Liver (tissue), 9 donors: Measurements from ENCODE around the gene USP2. TPM values are rescaled to one million over a fixed set of nuclear protein-coding genes. Genes with fewer than 3 reads are reported as not detected.

Experiments used
- DNase-seq: peaks from one replicate; pipeline ENCODE4 v3.0.0-alpha.2; 2017; ENCODE audit warnings: low spot score
- H3K27ac ChIP-seq, 2 donors: one replicate each; pipeline ENCODE4 v1.7.0; 2013; ENCODE audit warnings: inconsistent platforms in 2 of 2, low read length in 2 of 2, control low read depth in 1 of 2, low read depth in 1 of 2, mild to moderate bottlenecking in 1 of 2
- H3K27me3 ChIP-seq, 4 donors: one replicate each; pipeline versions ENCODE4 v1.6.1 to v1.7.0; 2013; ENCODE audit warnings: low read length in 3 of 4, inconsistent platforms in 1 of 4, mild to moderate bottlenecking in 1 of 4, moderate library complexity in 1 of 4; ENCODE audit not compliant: control insufficient read depth in 4 of 4, insufficient read depth in 4 of 4
- H3K36me3 ChIP-seq, 4 donors: one replicate each; pipeline versions ENCODE4 v1.6.1 to v1.7.0; 2013; ENCODE audit warnings: low read length in 3 of 4, mild to moderate bottlenecking in 3 of 4, low read depth in 1 of 4, moderate library complexity in 1 of 4; ENCODE audit not compliant: control insufficient read depth in 4 of 4, insufficient read depth in 3 of 4
- H3K4me1 ChIP-seq, 4 donors: one replicate each; pipeline versions ENCODE4 v1.6.1 to v1.7.0; 2013; ENCODE audit warnings: low read length in 3 of 4, mild to moderate bottlenecking in 3 of 4, moderate library complexity in 1 of 4; ENCODE audit not compliant: control insufficient read depth in 4 of 4, insufficient read depth in 4 of 4
- H3K4me3 ChIP-seq, 3 donors: one replicate each; pipeline versions ENCODE4 v1.6.1 to v1.7.0; 2013; ENCODE audit warnings: low read length in 3 of 3, control low read depth in 1 of 3, low read depth in 1 of 3, mild to moderate bottlenecking in 1 of 3
- H3K9ac ChIP-seq, 2 donors: one replicate each; pipeline ENCODE4 v1.7.0; 2013; ENCODE audit warnings: low read length in 2 of 2, mild to moderate bottlenecking in 2 of 2, moderate library complexity in 2 of 2, control low read depth in 1 of 2, low read depth in 1 of 2
- H3K9me3 ChIP-seq, 4 donors: one replicate each; pipeline versions ENCODE4 v1.6.1 to v1.7.0; 2013; ENCODE audit warnings: low read length in 3 of 4; ENCODE audit not compliant: control insufficient read depth in 4 of 4
- EGR1 ChIP-seq, 2 donors: IDR thresholded peaks; 2 replicates each; pipeline ENCODE4 v1.6.1; 2016 to 2018; ENCODE audit warnings: antibody characterized with exemption in 2 of 2, low read depth in 2 of 2
- FOXA1 ChIP-seq: IDR thresholded peaks from 2 replicates; pipeline ENCODE4 v1.6.1; 2016; ENCODE audit warnings: antibody characterized with exemption
- FOXA2 ChIP-seq: IDR thresholded peaks from 2 replicates; pipeline ENCODE4 v1.6.1; 2016; ENCODE audit warnings: antibody characterized with exemption
- GABPA ChIP-seq, 2 donors: IDR thresholded peaks in 1 of 2; conservative IDR thresholded peaks in 1 of 2; 2 replicates each; pipeline ENCODE4 v1.6.1; 2016; ENCODE audit warnings: antibody characterized with exemption in 2 of 2, mild to moderate bottlenecking in 1 of 2, moderate library complexity in 1 of 2
- HNF4A ChIP-seq, 2 donors: conservative IDR thresholded peaks; 2 replicates each; pipeline ENCODE4 v1.6.1; 2016; ENCODE audit warnings: antibody characterized with exemption in 2 of 2, mild to moderate bottlenecking in 2 of 2
- HNF4G ChIP-seq: IDR thresholded peaks from 2 replicates; pipeline ENCODE4 v1.6.1; 2016; ENCODE audit warnings: antibody characterized with exemption
- JUND ChIP-seq, 2 donors: IDR thresholded peaks; 2 replicates each; pipeline ENCODE4 v1.6.1; 2016; ENCODE audit warnings: antibody characterized with exemption in 2 of 2
- NR2F2 ChIP-seq: IDR thresholded peaks from 2 replicates; pipeline ENCODE4 v1.6.1; 2016; ENCODE audit warnings: antibody characterized with exemption
- RAD21 ChIP-seq, 2 donors: IDR thresholded peaks; 2 replicates each; pipeline ENCODE4 v1.6.1; 2016; ENCODE audit warnings: antibody characterized with exemption in 2 of 2, mild to moderate bottlenecking in 2 of 2
- RXRA ChIP-seq, 2 donors: IDR thresholded peaks; 2 replicates each; pipeline ENCODE4 v1.6.1; 2017 to 2018; ENCODE audit warnings: antibody characterized with exemption in 2 of 2, mild to moderate bottlenecking in 1 of 2
- SP1 ChIP-seq: IDR thresholded peaks from 2 replicates; pipeline ENCODE4 v1.6.1; 2018; ENCODE audit warnings: antibody characterized with exemption, mild to moderate bottlenecking
- TAF1 ChIP-seq: conservative IDR thresholded peaks from 2 replicates; pipeline ENCODE4 v1.6.1; 2016; ENCODE audit warnings: antibody characterized with exemption, mild to moderate bottlenecking
- YY1 ChIP-seq: IDR thresholded peaks from 2 replicates; pipeline ENCODE4 v1.6.1; 2016; ENCODE audit warnings: antibody characterized with exemption, mild to moderate bottlenecking
- WGBS: extraction: QIAGEN DNeasy Blood & Tissue Kit; methylation state at CpG from one replicate; pipeline ENCODE4 v1.1.7; 2013; 5-methylcytosine and 5-hydroxymethylcytosine counted together
- polyA plus RNA-seq, 2 donors: library from polyadenylated mRNA; stranded (reverse) in 1 of 2; unstranded in 1 of 2; fragments of 200-250 nt in 1 of 2; fragments of >200 nt in 1 of 2; fragmentation: Nextera tagmentation in 1 of 2; extraction: Ambion mirVana in 1 of 2; gene quantifications; one replicate each; pipeline versions ENCODE4 v1.2.1 to v1.2.3, GENCODE V29; 2013 to 2015
- total RNA-seq, 2 donors: library from RNA; depleted of rRNA; stranded (reverse); fragments of >200 nt; gene quantifications; one replicate each; pipeline ENCODE4 v1.2.3, GENCODE V29; 2014
- TF ChIP-seq, protein P1 (sequence below): IDR thresholded peaks from 2 replicates; pipeline ENCODE4 v1.6.1; 2016; ENCODE audit warnings: antibody characterized with exemption
- TF ChIP-seq, protein P2 (sequence below): IDR thresholded peaks from 2 replicates; pipeline ENCODE4 v1.6.1; 2016; ENCODE audit warnings: antibody characterized with exemption
- TF ChIP-seq, protein P3 (sequence below): fragments of 150-350 bp; IDR thresholded peaks from 2 replicates; pipeline ENCODE4 v1.5.1; 2017; ENCODE audit warnings: improper control_type of control experiment, low read depth, low read length; ENCODE audit not compliant: missing input control
- TF ChIP-seq, protein P4 (sequence below): IDR thresholded peaks from 2 replicates; pipeline ENCODE4 v1.6.1; 2016; ENCODE audit warnings: antibody characterized with exemption, mild to moderate bottlenecking
- TF ChIP-seq, protein P5 (sequence below): IDR thresholded peaks from 2 replicates; pipeline ENCODE4 v1.6.1; 2016; ENCODE audit warnings: antibody characterized with exemption
- donor health status: healthy.
- donor health status: healthy.
- donor health status: healthy.
- donor health status: healthy.
- donor health status: healthy.

Gene USP2
- total and polyA plus RNA-seq, 4 donors = 0.65 to 4.4 (median 2.1) TPM

DNA sequence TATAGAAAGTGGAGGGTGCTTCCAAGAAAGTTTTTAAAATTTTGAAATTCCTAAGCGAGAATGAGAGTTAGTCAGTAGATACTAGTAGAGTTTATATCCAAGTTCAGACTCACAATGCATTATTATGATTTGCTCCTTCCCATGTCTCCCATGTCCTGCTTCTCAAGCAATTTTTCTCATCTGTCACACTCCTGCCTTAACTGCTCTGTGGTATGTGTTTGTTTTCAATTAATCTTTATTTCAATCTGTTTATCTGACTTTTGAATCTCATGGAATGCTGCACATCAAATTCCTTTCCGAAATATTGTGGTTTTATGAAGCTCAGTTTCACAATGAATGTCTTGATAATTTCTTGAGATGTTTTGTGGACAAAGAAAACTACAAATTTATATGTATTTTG lies 23.4 kb upstream of the USP2 start:
- no peak overlapping the region for H3K27ac ChIP-seq
- WGBS = 88% methylated on average over 2 of the region's 2 CpGs
- H3K9ac ChIP-seq = no peak overlapping the region
- no peaks in the 10 kb centered on the region for H3K4me1 ChIP-seq
- H3K9me3 ChIP-seq = peaks cover 0 to 7% (median under 1%) of the 10 kb centered on the region in 4 donors
- H3K27me3 ChIP-seq = no peaks in the 10 kb centered on the region
- TF ChIP-seq, protein P1, sequence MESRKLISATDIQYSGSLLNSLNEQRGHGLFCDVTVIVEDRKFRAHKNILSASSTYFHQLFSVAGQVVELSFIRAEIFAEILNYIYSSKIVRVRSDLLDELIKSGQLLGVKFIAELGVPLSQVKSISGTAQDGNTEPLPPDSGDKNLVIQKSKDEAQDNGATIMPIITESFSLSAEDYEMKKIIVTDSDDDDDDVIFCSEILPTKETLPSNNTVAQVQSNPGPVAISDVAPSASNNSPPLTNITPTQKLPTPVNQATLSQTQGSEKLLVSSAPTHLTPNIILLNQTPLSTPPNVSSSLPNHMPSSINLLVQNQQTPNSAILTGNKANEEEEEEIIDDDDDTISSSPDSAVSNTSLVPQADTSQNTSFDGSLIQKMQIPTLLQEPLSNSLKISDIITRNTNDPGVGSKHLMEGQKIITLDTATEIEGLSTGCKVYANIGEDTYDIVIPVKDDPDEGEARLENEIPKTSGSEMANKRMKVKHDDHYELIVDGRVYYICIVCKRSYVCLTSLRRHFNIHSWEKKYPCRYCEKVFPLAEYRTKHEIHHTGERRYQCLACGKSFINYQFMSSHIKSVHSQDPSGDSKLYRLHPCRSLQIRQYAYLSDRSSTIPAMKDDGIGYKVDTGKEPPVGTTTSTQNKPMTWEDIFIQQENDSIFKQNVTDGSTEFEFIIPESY = no peak
- TF ChIP-seq, protein P2, sequence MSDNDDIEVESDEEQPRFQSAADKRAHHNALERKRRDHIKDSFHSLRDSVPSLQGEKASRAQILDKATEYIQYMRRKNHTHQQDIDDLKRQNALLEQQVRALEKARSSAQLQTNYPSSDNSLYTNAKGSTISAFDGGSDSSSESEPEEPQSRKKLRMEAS = no peak
- TF ChIP-seq FOXA1 (no peak), TAF1 (no peak), HNF4A (conservative IDR thresholded peaks at IDR 0.05) (no peak), YY1 (no peak), EGR1 (IDR thresholded peaks at IDR 0.05; ENCODE audit: low read depth in 2 of 2) (no peak), JUND (IDR thresholded peaks at IDR 0.05) (no peak), FOXA2 (no peak)
- H3K36me3 ChIP-seq = no peaks in the 10 kb centered on the region
- DNase-seq = no peak
- no peak overlapping the region for H3K4me3 ChIP-seq

DNA sequence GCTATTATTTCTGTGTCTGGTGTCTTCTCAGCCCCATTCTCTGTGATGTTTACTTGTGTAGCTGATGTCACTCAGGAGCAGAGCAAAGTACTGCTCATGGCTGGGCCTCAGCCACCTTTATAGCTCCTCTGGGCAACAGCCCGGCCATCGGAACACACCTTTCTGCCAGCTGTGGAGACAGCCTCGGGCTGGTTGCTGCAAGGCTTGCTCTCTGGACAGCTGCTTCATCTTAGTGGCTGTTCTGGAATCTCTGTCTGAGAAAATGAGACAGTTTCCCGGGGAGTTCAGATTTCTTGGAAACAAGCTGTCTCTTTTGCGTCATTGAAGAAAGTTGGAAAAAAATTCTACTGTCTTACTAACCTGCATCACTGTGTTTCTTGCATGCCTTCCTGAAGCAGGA lies 21.5 kb upstream of the USP2 start:
- Histone ChIP-seq H3K27ac (no peak overlapping the region), H3K9me3 (peaks cover 0 to 7% (median under 1%) of the 10 kb centered on the region in 4 donors), H3K36me3 (no peaks in the 10 kb centered on the region), H3K4me3 (no peak overlapping the region), H3K9ac (no peak overlapping the region), H3K27me3 (no peaks in the 10 kb centered on the region), H3K4me1 (no peaks in the 10 kb centered on the region)
- TF ChIP-seq, protein P3, sequence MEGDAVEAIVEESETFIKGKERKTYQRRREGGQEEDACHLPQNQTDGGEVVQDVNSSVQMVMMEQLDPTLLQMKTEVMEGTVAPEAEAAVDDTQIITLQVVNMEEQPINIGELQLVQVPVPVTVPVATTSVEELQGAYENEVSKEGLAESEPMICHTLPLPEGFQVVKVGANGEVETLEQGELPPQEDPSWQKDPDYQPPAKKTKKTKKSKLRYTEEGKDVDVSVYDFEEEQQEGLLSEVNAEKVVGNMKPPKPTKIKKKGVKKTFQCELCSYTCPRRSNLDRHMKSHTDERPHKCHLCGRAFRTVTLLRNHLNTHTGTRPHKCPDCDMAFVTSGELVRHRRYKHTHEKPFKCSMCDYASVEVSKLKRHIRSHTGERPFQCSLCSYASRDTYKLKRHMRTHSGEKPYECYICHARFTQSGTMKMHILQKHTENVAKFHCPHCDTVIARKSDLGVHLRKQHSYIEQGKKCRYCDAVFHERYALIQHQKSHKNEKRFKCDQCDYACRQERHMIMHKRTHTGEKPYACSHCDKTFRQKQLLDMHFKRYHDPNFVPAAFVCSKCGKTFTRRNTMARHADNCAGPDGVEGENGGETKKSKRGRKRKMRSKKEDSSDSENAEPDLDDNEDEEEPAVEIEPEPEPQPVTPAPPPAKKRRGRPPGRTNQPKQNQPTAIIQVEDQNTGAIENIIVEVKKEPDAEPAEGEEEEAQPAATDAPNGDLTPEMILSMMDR = no peak
- TF ChIP-seq NR2F2 (no peak), SP1 (no peak), YY1 (no peak), EGR1 (IDR thresholded peaks at IDR 0.05; ENCODE audit: low read depth in 2 of 2) (no peak), GABPA (IDR thresholded peaks at IDR 0.05 in 1 of 2, conservative IDR thresholded peaks at IDR 0.05 in 1 of 2) (no peak), RAD21 (IDR thresholded peaks at IDR 0.05) (no peak), HNF4G (no peak), FOXA2 (no peak), JUND (IDR thresholded peaks at IDR 0.05) (no peak), FOXA1 (no peak), TAF1 (no peak), HNF4A (conservative IDR thresholded peaks at IDR 0.05) (no peak), RXRA (IDR thresholded peaks at IDR 0.05) (no peak)
- TF ChIP-seq, protein P2 = no peak
- TF ChIP-seq, protein P4, sequence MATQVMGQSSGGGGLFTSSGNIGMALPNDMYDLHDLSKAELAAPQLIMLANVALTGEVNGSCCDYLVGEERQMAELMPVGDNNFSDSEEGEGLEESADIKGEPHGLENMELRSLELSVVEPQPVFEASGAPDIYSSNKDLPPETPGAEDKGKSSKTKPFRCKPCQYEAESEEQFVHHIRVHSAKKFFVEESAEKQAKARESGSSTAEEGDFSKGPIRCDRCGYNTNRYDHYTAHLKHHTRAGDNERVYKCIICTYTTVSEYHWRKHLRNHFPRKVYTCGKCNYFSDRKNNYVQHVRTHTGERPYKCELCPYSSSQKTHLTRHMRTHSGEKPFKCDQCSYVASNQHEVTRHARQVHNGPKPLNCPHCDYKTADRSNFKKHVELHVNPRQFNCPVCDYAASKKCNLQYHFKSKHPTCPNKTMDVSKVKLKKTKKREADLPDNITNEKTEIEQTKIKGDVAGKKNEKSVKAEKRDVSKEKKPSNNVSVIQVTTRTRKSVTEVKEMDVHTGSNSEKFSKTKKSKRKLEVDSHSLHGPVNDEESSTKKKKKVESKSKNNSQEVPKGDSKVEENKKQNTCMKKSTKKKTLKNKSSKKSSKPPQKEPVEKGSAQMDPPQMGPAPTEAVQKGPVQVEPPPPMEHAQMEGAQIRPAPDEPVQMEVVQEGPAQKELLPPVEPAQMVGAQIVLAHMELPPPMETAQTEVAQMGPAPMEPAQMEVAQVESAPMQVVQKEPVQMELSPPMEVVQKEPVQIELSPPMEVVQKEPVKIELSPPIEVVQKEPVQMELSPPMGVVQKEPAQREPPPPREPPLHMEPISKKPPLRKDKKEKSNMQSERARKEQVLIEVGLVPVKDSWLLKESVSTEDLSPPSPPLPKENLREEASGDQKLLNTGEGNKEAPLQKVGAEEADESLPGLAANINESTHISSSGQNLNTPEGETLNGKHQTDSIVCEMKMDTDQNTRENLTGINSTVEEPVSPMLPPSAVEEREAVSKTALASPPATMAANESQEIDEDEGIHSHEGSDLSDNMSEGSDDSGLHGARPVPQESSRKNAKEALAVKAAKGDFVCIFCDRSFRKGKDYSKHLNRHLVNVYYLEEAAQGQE = no peak
- TF ChIP-seq, protein P5, sequence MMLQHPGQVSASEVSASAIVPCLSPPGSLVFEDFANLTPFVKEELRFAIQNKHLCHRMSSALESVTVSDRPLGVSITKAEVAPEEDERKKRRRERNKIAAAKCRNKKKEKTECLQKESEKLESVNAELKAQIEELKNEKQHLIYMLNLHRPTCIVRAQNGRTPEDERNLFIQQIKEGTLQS = no peak
- TF ChIP-seq, protein P1 = no peak
- no peak for DNase-seq
- WGBS = 85% methylated on average over 5 of the region's 5 CpGs
